Vagina (tissue), 2 donors: ENCODE measurements around the gene KREMEN2.

Source experiments
- CTCF ChIP-seq, 3 experiments: fragments of 450-650 bp in 2 of 3; fragments of 200-600 bp in 1 of 3; sonication (generic) in 1 of 3; IDR thresholded peaks; one replicate each; pipeline ENCODE4 v1.5.1; 2017 to 2019; ENCODE audit warnings: antibody characterized with exemption in 3 of 3, mild to moderate bottlenecking in 2 of 3, moderate library complexity in 2 of 3
- POLR2AphosphoS5 ChIP-seq, 2 donors: sonication (generic); formaldehyde crosslinking; IDR thresholded peaks; one replicate each; pipeline ENCODE4 v1.9.0; 2017; ENCODE audit warnings: antibody characterized with exemption in 2 of 2, mild to moderate bottlenecking in 2 of 2, low read depth in 1 of 2; ENCODE audit not compliant: insufficient read depth in 1 of 2

GRCh38 chr16:2977440-2977839 is 13.4 kb downstream of the KREMEN2 start:
- TF ChIP-seq CTCF (IDR thresholded peaks at IDR 0.05): no peak
- no peak for TF ChIP-seq POLR2AphosphoS5 (IDR thresholded peaks at IDR 0.05; ENCODE audit: insufficient read depth in 1 of 2, low read depth in 1 of 2)
